NCI-H82 (cell line): ENCODE data around the gene TRABD2A.
A peak's percentile ranks its signal among the peaks of the same experiment; 100 is the strongest.

Experiments used
- DNase-seq: peaks from one replicate; lab custom pipeline; 2025; lab: John Stamatoyannopoulos, UW

The TRABD2A gene

DNA sequence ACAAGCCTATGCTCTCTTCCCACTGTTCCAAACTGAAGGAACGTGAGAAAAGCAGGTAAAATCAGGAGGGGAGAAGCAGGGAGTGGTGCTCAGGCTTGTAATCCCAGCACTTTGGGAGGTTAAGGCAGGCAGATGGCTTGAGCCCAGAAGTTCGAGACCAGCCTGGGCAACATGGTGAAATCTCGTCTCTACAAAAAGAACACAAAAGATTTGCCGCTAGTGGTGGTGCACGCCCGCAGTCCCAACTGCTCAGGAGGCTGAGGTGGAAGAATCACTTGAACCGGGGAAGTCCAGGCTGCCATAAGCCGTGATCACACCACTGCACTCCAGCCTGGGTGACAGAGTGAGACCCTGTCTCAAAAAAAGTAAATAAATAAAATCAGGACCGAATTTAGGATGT, 23.3 kb upstream of the TRABD2A start:
- DNase-seq, result no peak

DNA sequence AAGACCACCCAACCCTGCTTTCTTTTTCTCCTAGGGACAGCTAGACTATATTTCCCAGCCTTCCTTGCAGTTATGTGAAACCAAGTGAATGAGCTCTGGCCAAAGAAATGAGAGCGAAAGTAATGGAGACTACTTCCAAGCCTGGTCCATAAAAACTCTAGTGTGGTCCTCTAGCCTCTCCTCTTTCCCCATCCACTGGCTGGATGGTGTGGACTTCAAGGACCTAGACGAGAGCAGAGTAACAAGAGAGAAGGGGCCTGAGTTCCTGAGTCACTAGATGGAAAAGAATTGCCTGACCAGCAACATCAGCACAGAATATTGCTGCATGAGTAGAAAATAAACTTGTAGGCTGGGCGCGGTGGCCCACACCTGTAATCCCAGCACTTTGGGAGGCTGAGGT, 21.6 kb upstream of the TRABD2A start:
- no peak for DNase-seq

DNA sequence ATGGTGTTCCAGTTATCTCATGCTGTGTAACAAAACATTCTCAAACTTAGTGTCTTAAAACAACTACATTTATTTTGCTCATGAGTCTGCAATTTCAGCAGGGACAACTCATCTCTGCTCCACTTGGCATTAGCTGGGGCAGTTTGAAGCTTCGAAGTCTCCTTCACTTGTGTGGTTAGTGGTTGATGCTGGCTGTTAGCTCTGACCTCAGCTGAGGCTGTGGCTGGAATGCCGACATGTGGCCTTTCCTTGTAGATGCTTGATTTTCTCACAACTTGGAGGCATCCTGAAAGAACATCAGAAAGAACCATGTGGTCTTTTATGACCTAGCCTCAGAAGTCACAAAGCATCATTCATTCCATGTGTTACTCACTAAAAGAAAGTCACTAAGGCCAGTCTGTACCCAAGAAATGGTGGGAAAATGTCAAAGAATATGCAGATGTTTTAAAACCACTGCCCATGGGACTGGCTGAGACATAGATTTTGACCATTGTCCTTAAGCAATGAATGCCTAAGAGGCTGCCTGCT, 20.8 kb upstream of the TRABD2A start:
- DNase-seq, result no peak

- no peak for DNase-seq
Measured at GRCh38 chr2:84900971-84901370, 20.1 kb upstream of the TRABD2A start.

DNA sequence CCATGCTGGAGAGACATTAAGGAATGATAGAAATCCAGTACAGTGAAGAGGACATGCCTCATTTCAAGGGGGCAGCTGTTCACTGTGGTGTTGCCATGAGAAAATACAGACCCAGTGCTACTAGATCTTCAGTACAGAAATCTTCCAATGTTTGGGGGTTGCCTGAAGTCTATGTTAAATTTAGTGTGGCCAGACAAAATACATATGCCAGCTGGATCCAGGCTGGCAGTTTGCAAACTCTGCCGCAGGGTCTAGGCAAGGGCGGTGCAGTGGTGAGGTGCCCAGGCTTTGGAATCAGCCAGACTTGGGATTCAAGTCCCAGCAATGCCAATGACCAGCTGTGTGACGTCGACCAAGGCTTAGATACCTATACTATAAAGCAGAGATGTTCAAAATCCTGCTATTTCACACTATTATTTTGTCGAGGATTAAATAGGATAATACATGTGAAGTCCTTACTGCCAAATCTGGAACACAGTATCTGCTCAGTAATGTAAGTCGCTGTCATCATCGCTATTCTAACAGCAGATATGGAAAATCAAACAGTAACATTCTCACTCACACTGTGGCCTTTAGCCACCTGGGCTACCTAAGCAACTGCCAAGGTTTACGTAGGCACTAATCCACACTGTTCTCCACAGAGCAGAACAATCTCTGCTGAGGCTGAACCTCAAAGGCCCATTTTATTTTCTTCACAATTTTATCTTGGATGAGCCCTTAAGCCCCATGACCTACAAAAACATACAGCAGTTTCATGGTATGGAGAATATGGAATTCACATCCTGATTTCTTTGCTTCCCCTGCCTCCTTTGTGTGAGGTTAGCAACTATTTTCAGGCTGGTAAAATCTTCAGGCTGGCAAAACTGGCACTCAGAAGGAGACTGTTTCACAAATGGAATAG, 18.7 kb upstream of the TRABD2A start:
- no peak for DNase-seq

DNA sequence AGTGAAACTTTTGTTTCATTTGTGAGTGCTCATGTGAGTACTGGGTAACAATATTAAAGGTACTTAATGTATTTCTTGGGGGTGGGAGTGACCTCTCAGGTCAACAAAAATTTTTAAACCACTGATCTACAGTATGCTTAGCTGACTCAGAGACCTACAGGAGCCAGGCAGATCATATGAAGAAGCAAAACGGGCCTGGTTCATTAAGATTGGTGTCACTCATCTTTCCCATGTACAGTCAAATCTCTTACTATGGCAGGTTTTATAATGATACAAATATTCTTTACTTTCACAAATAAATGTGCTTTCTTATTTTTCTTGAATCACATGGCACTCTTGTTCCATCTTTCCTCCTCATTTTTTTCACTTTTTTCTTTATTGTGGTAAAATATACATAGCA, 16.9 kb upstream of the TRABD2A start:
- no peak for DNase-seq

- no peak for DNase-seq
Measured at GRCh38 chr2:84896567-84896966, 15.7 kb upstream of the TRABD2A start.

DNA sequence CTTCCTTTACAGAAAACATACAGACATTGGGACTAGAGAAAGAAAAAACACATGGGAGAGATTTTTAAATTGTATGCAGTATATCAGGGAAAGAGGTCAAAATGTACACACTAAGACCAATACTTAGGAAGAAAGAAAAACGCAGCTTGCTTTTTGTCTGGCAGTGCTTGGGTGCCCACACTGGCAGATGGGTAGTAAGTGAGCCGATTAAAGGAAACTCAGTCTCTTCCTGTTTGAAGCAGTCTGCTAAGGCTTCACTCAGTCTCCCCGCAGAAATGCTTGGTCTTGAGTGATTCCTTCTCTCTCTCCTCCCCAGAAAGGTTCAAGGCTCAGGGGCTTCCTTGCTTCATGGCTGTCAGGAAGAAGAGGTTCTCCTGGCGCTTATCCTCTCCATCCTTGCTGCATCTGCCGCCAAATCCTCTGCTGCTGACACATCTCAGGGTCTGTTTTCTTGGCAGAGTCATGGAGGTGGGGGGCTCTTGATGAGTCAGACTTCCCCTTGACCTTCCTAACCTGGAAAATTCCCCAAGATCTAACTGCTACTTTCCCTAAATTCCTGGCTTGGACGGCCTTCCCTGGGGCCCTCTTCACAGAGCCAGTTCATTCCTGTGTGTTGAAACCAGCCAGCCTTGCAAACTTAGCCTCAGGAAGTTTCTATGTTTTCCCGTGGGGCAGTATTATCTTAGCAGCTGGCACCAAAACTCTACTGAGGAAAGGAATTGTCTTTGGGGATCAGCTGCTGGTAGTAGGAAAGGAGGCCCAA, 14.1 kb upstream of the TRABD2A start:
- peak; percentile 60 for DNase-seq

DNA sequence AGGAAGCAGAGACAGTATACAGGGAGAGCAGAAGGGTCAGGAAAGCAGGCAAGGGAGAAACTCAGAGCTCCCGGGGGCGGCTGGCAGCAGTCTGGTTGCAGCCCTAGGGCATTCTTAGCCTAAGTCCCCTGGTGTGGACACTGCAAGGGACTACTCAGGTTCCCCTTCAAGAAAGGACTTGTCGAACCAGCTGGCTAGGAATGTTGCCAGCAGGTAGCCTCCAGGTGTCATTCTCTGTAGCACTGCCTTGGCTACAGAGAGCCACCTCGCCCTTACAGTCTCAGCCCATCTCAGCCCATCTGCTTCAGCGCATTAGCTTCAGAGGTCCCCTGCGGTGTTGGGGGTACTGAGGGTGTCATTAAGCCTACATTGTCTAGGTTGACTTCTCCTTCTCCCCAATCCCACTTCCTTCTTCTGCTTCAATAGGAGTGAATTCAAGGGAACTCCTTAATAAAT, 13.3 kb upstream of the TRABD2A start:
- DNase-seq, result no peak

DNA sequence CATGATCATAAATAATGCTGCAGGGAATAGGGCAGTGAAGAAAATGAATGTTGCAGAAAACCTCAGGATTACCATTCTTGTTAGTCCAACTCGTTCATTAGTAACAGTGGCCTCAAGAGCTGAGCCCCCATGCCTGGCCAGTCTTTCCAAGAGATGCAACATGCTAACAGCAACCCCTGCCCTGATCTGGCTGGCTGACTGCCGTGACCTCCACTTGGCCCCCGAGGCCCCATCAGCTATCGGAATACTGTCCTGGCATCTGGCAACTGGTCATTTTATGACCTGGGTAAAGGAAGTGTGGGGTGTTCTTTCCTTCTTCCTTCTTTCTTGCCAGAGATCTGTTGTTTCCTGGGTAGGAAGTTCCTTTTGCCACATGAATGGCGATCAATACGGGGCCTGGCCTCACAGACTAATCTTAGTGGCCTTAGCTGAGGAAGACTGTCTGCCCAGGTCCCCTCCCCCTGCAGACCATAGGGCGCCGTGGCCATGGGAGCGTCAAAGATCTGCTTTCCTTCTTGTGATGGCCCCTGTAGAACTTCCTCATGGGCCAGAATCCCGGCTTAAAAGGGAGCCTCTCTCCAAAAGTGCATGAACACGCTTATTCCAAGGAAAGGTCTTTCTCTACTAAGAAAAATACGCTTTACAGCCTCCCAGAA, 10.6 kb upstream of the TRABD2A start:
- DNase-seq, result no peak

DNA sequence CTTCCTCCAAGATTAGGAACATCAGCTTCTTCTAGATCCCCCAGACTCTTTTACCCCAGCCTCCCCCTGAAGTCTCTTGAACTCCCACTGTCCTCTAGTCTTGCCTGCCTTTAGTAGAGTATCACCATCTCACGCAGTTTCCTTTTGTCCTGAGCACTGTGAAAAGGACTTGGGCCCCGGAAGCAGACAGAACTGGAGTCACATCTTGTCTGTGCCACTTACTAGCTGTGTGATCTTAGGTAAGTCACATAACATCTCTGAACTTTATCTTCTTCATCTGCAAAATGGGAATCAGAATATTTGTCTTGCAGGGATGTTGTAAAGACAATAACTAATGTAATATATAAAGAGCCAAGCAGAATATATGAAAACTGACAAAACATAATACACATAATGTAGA, 8.4 kb upstream of the TRABD2A start:
- no peak for DNase-seq

- no peak for DNase-seq
Measured at GRCh38 chr2:84888401-84889276, 7.8 kb upstream of the TRABD2A start.

DNA sequence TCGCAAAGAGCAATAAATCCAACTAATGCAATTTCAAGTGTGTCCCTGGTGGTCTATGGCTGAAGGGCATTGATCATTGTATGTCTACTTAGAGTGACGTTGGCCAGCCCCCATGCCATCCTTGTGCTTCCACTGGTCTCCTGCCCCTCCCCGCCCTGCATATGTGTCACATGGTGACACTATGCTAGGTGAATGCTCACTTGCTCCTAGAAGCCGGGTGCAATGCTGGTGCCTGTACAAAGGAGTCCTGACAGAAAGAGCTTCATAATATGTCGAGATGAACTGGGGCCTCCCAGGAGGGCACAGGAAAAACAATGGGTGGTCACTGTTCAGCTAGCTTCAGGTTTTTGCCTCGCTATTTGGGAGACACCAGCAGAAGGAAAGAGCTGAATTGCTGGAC, 5.9 kb upstream of the TRABD2A start:
- no peak for DNase-seq

DNA sequence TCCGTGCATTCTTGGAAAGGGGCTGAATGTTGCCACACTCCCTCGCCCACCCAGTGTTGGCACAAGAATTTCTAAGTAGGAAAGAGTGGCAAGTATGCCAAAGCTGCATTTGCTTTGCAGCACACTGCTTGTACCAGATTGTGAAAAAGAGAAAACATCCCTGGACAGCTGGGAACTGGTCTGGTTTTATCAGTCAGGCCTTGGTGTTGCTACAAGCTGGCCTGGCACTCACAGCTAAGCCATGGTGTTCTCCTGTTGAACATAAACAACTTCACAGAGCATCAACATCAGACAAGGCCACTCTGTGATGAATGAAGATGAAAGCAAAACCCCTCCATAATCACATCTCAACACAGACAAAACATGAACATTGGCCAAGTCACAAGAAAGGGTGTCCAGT, 4.2 kb upstream of the TRABD2A start:
- DNase-seq, result no peak

- DNase-seq, result no peak
Measured at GRCh38 chr2:84884449-84884848, 3.6 kb upstream of the TRABD2A start.

DNA sequence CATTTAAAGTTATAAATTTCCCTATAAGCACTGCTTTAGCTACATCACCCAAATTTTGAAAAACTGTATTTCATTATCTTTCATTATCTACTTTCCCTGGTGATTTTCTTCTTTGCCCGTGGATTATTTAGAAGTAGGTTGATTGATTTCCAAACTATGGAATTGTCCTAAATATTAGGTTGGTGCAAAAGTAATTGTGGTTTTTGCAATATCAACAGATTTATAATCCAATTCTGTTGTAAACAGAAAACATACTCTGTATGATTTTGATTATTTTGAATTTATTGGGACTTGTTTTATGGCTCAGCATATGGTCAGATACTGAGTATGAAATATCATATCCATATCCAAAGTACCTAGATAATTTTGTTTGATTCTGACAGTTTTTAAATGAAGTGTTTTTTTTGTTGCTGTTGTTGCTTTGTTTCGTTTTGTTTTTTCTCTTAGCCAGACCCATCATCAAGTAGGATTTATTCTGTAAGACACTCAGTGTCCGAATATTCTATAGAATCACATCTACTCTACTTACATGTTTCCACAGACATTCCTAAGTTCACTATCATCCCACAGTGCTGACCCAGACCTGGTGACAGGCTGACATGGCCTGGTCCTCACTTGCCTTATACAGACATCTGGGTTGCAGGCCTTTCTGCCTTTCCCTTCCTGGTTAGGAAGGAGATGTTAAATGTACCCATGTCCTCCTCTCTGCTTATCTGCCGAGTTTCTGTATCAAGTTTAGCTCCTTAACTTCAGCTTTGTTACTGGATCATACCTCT, 2.1 kb upstream of the TRABD2A start:
- no peak for DNase-seq

DNA sequence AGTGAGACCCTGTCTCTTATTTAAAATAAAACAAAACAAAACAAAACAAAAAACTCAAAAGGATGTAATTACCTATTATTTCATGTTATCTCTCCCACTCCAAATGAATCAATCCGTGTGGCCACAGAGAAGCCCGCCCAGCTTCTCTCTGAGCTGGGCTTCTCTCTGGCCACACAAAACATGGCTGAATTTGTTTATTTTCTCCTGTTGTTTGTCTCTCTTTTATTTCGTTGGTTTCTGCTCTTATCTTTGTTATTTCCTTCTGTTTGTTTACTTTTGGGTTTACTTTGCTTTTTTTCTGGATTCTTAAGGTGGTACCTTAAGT, 1.5 kb upstream of the TRABD2A start:
- DNase-seq, result no peak

DNA sequence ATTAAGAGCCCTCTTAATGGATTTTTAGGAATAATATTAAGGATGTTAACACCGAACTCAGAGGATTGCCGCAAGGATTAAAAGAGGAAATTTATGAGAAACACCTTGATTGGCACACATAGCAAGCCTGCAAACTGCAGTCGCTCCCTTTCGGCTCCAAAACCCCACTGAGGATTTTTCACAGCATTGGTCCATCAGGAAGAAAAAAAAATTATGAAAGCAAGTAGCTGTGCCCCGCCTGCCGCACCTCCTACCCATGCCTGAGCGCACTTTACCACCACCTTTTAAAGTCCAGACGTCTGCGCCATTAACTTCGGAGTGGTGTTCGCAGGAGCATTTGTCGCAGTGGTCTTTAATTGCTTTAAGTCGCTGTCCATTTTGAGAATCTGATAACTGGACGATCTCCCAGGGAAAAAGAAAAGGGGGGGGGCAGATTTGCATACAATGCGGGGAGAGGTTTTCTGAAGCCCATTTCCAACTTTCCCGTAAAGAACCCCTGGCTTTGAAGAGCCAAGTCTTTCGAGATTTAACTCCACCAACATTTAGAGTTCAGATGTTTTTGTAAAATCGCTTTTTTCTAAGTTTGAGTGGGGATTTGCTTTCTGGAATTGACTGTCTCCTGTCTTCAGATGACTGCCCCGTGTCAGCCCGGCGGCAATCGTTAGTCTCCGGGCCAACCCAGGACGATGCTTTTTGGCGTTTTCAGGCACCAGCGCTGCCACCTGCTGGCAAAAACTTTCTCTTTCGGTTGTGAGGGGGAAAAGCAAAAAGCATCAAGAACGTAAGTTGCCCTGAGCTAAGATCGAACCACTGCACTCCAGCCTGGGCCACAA, 913 bp upstream of the TRABD2A start:
- peak; percentile 74 for DNase-seq

DNA sequence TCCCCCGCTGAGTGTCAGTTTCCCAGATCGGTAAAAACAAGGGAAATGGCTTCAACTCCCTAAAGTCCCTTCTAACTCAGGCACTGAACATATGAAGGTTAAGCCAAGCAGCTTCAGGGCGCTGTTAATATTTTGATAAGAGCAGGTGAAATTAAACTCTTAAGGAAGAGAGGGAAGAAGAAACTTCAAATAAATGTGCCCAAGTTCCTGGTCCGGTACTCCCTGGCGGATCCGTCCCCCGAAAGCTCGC, 564 bp downstream of the TRABD2A start:
- DNase-seq, result no peak
